Keratinocyte (primary cell): ENCODE data around the gene HDAC3.

Source experiments
- CTCF ChIP-seq, 3 experiments: IDR thresholded peaks in 1 of 3; conservative IDR thresholded peaks in 1 of 3; optimal IDR thresholded peaks in 1 of 3; 2 replicates in 2 of 3; 3 replicates in 1 of 3; pipeline versions ENCODE3 to v1.5.1; 2011; ENCODE audit warnings: low read length in 3 of 3, mild to moderate bottlenecking in 3 of 3, moderate library complexity in 2 of 3, control low read depth in 1 of 3, inconsistent platforms in 1 of 3; ENCODE audit not compliant: insufficient read depth in 2 of 3; ENCODE audit errors: extremely low read depth in 1 of 3
- EZH2 ChIP-seq: IDR thresholded peaks from one replicate; pipeline ENCODE4 v1.6.1; 2012; ENCODE audit warnings: inconsistent platforms, mild to moderate bottlenecking, low read length, moderate library complexity

GRCh38 chr5:141617128-141617527 is 19.5 kb downstream of the HDAC3 start:
- TF ChIP-seq CTCF (optimal IDR thresholded peaks at IDR 0.05 in 1 of 3, IDR thresholded peaks at IDR 0.05 in 1 of 3, conservative IDR thresholded peaks at IDR 0.05 in 1 of 3; ENCODE audit: extremely low read depth in 1 of 3, insufficient read depth in 2 of 3, low read length in 3 of 3) (no peak), EZH2 (no peak)
